Forelimb muscle (tissue), 1 donor: ENCODE results near the gene RDH11. TPM values are rescaled to one million over a fixed set of nuclear protein-coding genes. Genes with fewer than 3 reads are reported as not detected.
A peak's percentile ranks its signal among the peaks of the same experiment; 100 is the strongest.
"Not testable (repeated sequence)": the region's sequence is repeated elsewhere in the genome, so short reads cannot be mapped to it uniquely, and the experiment has no call there.

ENCODE experiments used
- DNase-seq: peaks from one replicate; pipeline ENCODE4 v3.0.0-alpha.2; 2013; ENCODE audit warnings: low read depth
- polyA plus RNA-seq: library from polyadenylated mRNA; unstranded; fragments of 120-200 nt; gene quantifications from one replicate; pipeline ENCODE4 v1.2.1, GENCODE V29; 2013; ENCODE audit not compliant: insufficient read length

RDH11 gene
- 39.4 TPM for polyA plus RNA-seq

GRCh38 chr14:67695394-67695949 is at the start of gene RDH11:
Gene RDH11, minus strand, starts transcription at chr14:67695764. Its CDS starts 61 bp downstream, at chr14:67695703.
- DNase-seq, result peak; percentile 72

GRCh38 chr14:67744046-67744445 is 48.5 kb upstream of the RDH11 start:
- DNase-seq, result no peak

GRCh38 chr14:67738740-67739504 is 43.4 kb upstream of the RDH11 start:
- no peak for DNase-seq

DNA sequence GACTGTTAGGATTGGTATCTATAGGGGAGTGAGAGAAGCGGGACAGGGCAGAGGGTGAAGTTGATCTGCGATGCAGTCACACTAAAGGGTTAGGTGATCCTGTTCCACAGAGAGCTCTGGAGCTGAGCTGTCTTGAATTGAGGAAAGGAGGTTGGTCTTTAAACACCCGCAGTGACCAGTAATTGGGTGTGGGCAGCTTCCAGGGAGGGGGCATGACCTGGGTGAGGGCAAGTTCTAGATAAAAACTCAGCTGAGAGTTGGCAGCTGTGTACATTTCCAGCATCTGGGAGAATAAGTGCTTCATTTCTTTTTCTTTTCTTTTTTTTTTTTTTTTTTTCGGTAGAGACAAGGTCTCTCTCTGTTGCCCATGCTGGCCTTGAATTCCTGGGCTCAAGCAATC is 41.2 kb upstream of the RDH11 start:
- no peak for DNase-seq

GRCh38 chr14:67735336-67736147 is 40.0 kb upstream of the RDH11 start:
- no peak for DNase-seq

DNA sequence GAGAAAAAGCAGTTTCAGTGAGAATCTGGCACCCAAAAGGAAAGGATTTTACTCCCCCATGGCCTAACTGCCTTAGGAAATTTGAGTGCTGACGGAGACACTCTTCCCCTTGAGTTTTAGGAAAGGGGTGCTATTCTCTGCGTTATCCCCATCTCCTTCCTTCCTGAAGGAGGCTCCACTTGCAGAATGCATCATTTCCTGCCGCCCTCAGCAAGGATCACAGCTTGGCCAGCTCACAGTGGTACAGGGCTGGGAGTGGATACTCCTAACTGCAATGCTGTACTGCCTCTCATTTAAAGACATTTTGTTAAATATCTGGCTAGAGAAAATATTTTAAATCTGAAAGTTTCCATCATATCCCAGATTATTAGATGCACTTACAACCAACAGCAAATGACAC is 39.1 kb upstream of the RDH11 start:
- DNase-seq, result no peak

DNA sequence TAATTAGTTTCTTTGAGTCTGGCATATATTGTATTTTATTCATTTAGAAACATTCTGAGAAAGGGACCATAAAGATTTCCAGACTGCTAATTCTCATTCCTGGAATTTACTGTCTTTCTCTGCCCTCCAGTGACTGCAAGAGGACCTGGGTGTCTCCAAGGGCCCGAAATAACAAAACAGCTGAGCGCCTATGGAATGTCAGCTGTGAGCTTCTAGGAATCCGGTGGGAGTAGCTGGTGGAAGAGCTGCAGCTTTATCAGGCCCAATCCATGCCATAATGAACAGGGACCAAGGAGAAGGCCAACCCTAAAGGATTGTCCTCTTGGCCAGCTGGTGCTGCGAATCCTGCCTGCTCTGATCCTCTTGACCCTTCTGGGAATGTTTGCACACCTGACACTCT is 38.1 kb upstream of the RDH11 start:
- no peak for DNase-seq

GRCh38 chr14:67729072-67729885 is 33.7 kb upstream of the RDH11 start:
- DNase-seq, result no peak

- DNase-seq, result no peak
These were observed 32.7 kb upstream of the RDH11 start for GRCh38 chr14:67728258-67728657.

DNA sequence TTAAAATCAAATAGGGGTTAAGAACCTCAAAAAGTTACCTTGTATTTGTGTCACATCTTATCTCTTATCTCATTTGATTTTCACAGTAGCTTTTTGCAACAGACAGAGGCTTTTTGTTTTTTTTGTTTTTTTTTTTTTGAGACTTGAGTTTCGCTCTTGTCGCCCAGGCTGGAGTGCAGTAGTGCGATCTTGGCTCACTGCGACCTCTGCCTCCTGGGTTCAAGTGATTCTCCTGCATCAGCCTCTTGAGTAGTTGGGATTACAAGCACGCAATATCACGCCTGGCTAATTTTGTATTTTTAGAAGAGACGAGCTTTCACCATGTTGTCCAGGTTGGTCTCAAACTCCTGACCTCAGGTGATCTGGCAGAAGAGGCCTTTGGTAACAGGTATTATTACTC is 31.8 kb upstream of the RDH11 start:
- DNase-seq, result no peak

DNA sequence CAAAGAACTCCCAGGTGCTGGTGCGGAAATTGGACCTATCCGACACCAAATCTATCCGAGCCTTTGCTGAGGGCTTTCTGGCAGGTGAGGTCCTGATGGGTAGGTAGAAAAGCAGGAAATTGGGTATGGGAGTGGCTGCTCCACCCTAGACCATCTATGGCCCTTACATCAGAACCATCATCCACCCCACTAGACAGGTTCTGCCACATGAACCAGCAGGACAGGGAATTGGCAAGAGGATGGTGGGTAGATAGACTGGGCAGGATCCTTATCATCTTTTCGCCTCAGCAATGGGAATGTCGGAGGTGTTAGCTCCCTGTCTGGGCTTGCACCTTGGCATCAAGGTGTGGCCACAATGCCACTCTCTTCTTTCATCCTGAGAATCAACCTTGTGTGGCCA is 29.6 kb upstream of the RDH11 start:
- DNase-seq, result no peak

DNA sequence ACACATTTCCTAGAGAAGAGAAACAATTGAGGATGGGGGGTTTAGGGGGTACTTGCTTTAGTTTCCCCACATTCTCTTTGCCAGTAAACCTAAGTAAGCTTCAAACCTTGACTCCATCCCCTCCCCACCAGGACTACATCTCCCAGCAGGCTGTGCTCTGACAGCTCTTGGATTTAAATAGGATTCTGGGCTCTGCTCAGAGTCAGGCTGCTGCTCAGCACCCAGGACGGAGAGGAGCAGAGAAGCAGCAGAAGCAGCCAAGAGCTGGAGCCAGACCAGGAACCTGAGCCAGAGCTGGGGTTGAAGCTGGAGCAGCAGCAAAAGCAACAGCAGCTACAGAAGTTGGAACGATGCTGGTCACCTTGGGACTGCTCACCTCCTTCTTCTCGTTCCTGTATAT is 26.7 kb upstream of the RDH11 start:
- DNase-seq, result peak; percentile 55

DNA sequence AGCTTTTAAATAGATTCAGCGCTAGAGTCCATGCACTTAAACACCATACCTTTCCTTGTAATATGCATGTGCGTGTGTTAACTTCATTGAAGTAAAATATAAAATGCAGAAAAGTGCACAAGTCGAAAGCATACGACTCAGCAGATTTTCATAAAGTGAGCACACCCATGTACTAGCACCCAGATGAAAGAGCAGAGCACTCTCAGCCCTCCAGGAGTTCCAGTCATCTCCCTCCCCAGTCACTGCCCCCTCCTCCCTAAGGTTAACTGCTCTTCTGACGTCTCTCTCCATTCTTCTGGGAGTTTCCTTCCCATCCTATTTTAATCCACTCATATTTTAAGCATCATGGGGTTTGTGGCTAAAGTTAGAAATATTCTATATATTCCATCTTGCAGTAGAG is 26.3 kb upstream of the RDH11 start:
- DNase-seq, result no peak

DNA sequence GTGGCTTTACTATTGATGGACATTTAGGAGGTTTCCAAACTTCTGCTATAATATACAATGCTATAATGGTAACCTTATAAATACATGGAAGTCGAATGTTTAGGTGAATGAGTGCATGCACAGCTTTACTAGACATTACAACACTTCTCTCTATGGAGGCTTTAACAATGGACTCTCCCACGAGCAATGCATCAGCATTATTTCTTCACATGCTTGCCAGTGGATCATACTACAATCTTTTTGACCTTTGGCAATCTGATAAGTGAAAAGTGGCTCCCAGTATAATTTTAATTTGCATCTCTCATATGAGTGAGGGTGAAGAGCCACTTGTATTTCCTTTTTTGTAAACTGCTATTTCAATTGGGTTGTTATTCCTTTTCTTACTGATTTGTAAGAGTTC is 24.3 kb upstream of the RDH11 start:
- DNase-seq, result no peak

DNA sequence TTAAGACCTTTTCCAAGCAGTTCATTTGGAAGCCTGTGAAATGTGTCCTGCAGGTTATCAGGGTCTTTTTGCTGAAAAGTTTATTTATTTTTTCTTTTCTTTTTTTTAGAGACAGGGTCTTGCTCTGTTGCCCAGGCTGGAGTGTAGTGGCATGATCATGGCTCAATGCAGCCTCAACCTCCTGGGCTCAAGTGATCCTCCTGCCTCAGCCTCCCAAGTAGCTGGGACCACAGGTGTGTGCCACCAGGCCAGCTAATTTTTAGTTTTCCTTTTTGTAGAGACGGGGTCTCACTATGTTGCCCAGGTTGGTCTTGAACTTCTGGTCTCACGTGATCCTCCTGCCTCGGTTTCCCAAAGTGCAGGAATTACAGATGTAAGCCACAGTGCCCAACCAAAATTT is 23.8 kb upstream of the RDH11 start:
- DNase-seq, result not testable (repeated sequence)

GRCh38 chr14:67718265-67718664 is 22.7 kb upstream of the RDH11 start:
- DNase-seq, result no peak

DNA sequence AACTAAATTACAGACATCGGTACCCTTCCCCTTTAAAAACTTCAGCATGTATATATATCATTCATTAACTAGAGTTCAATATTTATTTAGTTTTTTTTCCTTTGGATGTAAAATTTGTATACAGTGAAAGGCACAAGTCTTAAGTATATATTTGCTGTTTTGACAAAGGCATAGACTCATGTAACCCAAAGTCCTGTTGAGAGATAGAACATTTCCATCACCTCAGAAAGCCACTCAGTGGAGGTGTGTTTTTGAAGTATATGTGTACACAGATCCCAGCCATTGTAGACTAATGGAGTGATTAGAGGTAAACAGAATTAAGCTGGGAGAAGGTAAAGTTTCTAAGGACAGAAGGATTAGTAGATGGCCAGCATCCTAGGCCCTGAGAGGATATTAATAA is 21.5 kb upstream of the RDH11 start:
- DNase-seq, result no peak

DNA sequence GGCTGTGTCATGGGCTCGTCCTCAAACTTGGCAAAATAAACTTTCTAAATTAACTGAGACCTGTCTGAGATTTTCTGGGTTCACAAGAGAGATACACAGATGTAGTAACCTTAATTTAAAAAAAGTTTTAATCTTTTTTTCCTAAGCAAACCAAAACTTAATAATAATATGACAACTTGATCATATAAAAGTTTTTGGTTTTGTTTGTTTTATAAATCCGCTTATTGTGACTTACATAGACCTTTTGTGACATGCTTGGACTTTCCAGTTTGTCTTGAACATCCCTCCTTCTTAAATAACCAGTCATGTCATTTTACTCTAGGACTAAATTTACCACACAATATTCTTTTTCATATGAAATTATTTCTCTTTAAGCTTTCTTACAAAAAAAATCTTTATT is 14.6 kb upstream of the RDH11 start:
- DNase-seq, result no peak

- DNase-seq, result not testable (repeated sequence)
These were observed 14.2 kb upstream of the RDH11 start for GRCh38 chr14:67709796-67710195.

DNA sequence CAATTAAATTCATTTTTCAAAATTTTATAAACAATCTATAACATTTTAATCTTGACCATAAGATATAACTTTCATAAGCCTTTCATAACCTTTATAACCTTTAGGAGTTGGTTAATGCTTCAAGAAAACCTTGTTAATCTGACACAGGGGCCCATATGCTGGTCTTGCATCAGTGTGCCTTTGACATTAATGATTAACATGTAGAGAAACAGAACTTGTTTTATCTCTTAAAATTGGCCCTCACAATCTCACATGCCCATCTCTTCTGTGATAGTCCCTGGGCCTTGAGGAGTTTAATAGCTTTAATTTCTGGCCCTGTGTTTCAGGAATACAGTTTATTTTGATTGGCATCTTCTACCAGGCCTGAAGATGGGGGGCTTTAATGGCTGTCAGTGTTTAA is 13.8 kb upstream of the RDH11 start:
- not testable (repeated sequence) for DNase-seq

DNA sequence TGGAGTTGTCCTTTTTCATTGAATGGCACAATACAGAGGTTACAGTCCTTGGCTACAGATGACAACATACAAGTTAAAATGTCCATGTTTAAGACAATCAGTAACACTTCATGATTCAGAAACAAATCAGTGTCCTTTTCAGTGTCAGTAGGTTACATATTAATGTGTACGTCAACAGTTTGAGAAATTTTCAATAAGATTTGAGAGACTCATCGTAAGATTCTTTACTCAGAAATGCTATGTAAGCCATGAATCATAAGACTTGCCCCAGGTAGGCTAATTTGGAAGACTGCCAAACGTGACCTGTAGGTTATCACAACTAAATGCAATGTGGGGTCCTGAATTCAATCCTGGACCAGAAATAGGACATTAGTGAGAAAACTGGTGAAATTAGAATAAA is 9.6 kb upstream of the RDH11 start:
- DNase-seq, result no peak
